Ascending aorta (tissue), 2 donors: Measurements from ENCODE around the gene ROBO3. TPM values are rescaled to one million over a fixed set of nuclear protein-coding genes. Genes with fewer than 3 reads are reported as not detected.
A peak's percentile ranks its signal among the peaks of the same experiment; 100 is the strongest.

Experiments
- DNase-seq, 2 donors: peaks; one replicate each; pipeline ENCODE4 v3.0.0-alpha.2; 2019; ENCODE audit warnings: low spot score in 2 of 2
- H3K27ac ChIP-seq, 2 donors: fragments of 200-600 bp; sonication (generic); one replicate each; pipeline ENCODE4 v1.5.1; 2016 to 2017; ENCODE audit warnings: mild to moderate bottlenecking in 1 of 2
- H3K27me3 ChIP-seq: fragments of 200-600 bp; sonication (generic); one replicate; pipeline ENCODE4 v1.5.1; 2017
- H3K36me3 ChIP-seq, 2 donors: fragments of 200-600 bp; sonication (generic); one replicate each; pipeline ENCODE4 v1.5.1; 2016
- H3K4me1 ChIP-seq, 2 donors: fragments of 200-600 bp; sonication (generic); one replicate each; pipeline ENCODE4 v1.5.1; 2016 to 2017; ENCODE audit warnings: mild to moderate bottlenecking in 1 of 2
- H3K4me3 ChIP-seq, 2 donors: fragments of 200-600 bp; sonication (generic); one replicate each; pipeline ENCODE4 v1.5.1; 2016 to 2017; ENCODE audit warnings: mild to moderate bottlenecking in 1 of 2
- H3K9me3 ChIP-seq, 2 donors: fragments of 200-600 bp; sonication (generic); one replicate each; pipeline ENCODE4 v1.5.1; 2016
- CTCF ChIP-seq, 3 experiments: fragments of 200-600 bp in 2 of 3; fragments of 450-650 bp in 1 of 3; sonication (generic) in 2 of 3; IDR thresholded peaks; one replicate each; pipeline ENCODE4 v1.5.1; 2016 to 2019; ENCODE audit warnings: antibody characterized with exemption in 3 of 3, mild to moderate bottlenecking in 1 of 3, moderate library complexity in 1 of 3
- intact Hi-C: fragments of 100-400 bp; cut with DNase I; formaldehyde crosslinking; loops from one replicate; pipeline ENCODE4 v1.15.1; 2023
- total RNA-seq: library from RNA; depleted of rRNA; stranded (reverse); fragments of >200 nt; gene quantifications from one replicate; pipeline ENCODE4 v1.1.0, GENCODE V29; 2016

The ROBO3 gene
- total RNA-seq, 1 donor from 2014 or later, result 37.5 TPM

GRCh38 chr11:124876818-124877630 lies 11.8 kb downstream of the ROBO3 start:
- H3K4me1 ChIP-seq, result peaks cover 3 to 7% of the 10 kb centered on the region in 2 donors
- no peak for DNase-seq
- H3K9me3 ChIP-seq, result no peaks in the 10 kb centered on the region
- no peaks in the 10 kb centered on the region for H3K27me3 ChIP-seq
- intact Hi-C loops, result loop anchor here (2.0 to 5.0 kb wide), 2 partner anchors 75 to 204 kb away; partner anchors contain the start of genes CCDC15, SIAE and SPA17
- no peaks in the 10 kb centered on the region for H3K36me3 ChIP-seq
- peak overlapping the region; percentile 75 to 84 for H3K27ac ChIP-seq
- no peak for TF ChIP-seq CTCF (IDR thresholded peaks at IDR 0.05)
- H3K4me3 ChIP-seq, result peak overlapping the region; percentile 69

- H3K36me3 ChIP-seq, result no peaks in the 10 kb centered on the region
- peaks cover 3 to 7% of the 10 kb centered on the region in 2 donors for H3K4me1 ChIP-seq
- H3K27me3 ChIP-seq, result no peaks in the 10 kb centered on the region
- no peak overlapping the region for H3K27ac ChIP-seq
- DNase-seq, result no peak
- intact Hi-C loops, result loop anchor here (2.0 to 5.0 kb wide), 2 partner anchors 75 to 205 kb away; partner anchors contain the start of genes CCDC15, SIAE and SPA17
- TF ChIP-seq CTCF (IDR thresholded peaks at IDR 0.05), result no peak
- peak overlapping the region; percentile 69 for H3K4me3 ChIP-seq
- H3K9me3 ChIP-seq, result no peaks in the 10 kb centered on the region
These were observed 12.3 kb downstream of the ROBO3 start for GRCh38 chr11:124877631-124877909.

- Histone ChIP-seq H3K36me3 (no peaks in the 10 kb centered on the region), H3K4me1 (peaks cover 3 to 7% of the 10 kb centered on the region in 2 donors), H3K27me3 (no peaks in the 10 kb centered on the region), H3K9me3 (no peaks in the 10 kb centered on the region), H3K27ac (no peak overlapping the region), H3K4me3 (no peak overlapping the region)
- intact Hi-C loops, result loop anchor here (2.0 to 5.0 kb wide), 2 partner anchors 74 to 205 kb away; partner anchors contain the start of genes CCDC15, SIAE and SPA17
- TF ChIP-seq CTCF (IDR thresholded peaks at IDR 0.05), result no peak
- peak in 1 of 2 donors; percentile 63 for DNase-seq
These were observed 12.9 kb downstream of the ROBO3 start for GRCh38 chr11:124877910-124878758.

- Histone ChIP-seq H3K4me1 (peaks cover 3 to 7% of the 10 kb centered on the region in 2 donors), H3K4me3 (no peak overlapping the region), H3K27ac (no peak overlapping the region), H3K9me3 (no peaks in the 10 kb centered on the region), H3K27me3 (no peaks in the 10 kb centered on the region), H3K36me3 (no peaks in the 10 kb centered on the region)
- TF ChIP-seq CTCF (IDR thresholded peaks at IDR 0.05), result no peak
- intact Hi-C loops, result loop anchor here (5.0 kb wide), 1 partner anchor 73 kb away; the partner anchor contains the start of gene CCDC15
- DNase-seq, result peak in 1 of 2 donors; percentile 50
These were observed 13.7 kb downstream of the ROBO3 start for GRCh38 chr11:124878759-124879492.
